ENCODE data around the gene PGLYRP2.

PGLYRP2 gene

DNA sequence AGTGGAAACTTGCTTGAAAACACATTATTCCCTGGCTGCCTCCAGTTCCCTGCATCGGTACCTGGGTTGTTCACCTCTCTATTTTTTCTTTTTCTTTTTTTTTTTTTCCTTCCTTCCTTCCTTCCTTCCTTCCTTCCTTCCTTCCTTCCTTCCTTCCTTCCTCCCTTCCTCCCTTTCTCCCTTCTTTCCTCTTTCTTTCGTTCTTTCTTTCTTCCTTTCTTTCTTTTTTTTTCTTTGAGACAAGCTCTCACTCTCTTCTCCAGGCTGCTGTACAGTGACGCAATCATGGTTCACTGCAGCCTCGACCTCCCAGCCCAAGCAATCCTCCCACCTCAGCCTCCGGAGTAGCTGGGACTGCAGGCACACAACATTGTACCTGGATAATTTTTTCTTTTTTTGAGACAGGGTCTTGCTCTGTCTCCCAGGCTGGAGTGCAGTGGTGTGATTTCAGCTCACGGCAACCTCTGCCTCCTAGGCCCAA is 11.5 kb downstream of the PGLYRP2 start:
- DNase-seq, result no peak
- H3K9me3 Mint-ChIP-seq, result peaks cover 31% of the 10 kb centered on the region
- H3K36me3 Mint-ChIP-seq (ENCODE audit: low read depth), result no peaks in the 10 kb centered on the region
- H3K27ac Mint-ChIP-seq, result no peak overlapping the region
- TF ChIP-seq, protein P1, sequence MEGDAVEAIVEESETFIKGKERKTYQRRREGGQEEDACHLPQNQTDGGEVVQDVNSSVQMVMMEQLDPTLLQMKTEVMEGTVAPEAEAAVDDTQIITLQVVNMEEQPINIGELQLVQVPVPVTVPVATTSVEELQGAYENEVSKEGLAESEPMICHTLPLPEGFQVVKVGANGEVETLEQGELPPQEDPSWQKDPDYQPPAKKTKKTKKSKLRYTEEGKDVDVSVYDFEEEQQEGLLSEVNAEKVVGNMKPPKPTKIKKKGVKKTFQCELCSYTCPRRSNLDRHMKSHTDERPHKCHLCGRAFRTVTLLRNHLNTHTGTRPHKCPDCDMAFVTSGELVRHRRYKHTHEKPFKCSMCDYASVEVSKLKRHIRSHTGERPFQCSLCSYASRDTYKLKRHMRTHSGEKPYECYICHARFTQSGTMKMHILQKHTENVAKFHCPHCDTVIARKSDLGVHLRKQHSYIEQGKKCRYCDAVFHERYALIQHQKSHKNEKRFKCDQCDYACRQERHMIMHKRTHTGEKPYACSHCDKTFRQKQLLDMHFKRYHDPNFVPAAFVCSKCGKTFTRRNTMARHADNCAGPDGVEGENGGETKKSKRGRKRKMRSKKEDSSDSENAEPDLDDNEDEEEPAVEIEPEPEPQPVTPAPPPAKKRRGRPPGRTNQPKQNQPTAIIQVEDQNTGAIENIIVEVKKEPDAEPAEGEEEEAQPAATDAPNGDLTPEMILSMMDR (IDR thresholded peaks at IDR 0.05), result no peak
- peaks cover 93% of the 10 kb centered on the region for H3K27me3 Mint-ChIP-seq (ENCODE audit: low read depth, poor library complexity)
- no peaks in the 10 kb centered on the region for H3K4me1 Mint-ChIP-seq
- H3K4me3 Mint-ChIP-seq, result no peak overlapping the region

DNA sequence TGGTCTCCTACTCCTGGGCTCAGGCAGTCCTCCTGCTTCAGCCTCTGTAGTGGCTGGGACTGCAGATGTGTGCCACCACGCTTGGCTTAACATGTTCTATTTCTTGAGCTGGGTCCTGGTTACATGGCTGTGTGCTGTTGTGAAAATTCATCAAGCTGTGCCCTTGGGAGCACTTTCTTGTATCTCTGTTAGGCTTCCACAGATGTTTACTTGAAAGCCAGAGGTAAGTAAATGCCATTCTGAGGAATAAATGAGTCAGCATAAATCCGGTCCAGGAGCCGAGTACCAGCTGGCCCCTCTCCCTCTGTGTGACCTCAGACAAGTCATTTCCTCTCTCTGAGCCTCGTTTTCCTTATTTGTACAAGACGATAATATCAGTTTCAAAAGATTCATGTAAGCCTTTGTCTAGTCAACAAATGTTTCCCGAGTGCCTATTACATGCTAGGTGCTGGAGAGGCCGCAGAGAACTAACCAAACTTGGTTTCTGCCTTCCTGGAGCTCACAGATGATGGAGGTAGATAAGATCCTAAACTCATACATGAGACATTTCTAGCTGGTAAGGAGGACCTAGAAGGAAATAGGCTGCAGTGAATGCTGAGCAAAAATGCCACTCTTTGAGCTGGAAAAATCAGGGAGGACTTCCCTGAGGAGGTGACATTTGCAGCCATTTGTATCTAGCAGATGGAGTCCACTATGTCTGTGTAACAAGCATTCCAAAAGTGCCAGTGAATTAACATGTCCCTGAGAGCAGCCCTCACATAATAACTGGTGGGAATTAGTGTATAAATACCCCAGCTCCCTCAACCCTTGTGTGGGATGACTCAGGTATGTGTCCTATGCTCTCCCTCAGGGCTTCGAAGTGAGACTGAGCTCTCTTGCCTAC is 12.2 kb downstream of the PGLYRP2 start:
- DNase-seq, result no peak
- H3K27me3 Mint-ChIP-seq (ENCODE audit: low read depth, poor library complexity), result peaks cover 93% of the 10 kb centered on the region
- H3K4me3 Mint-ChIP-seq, result no peak overlapping the region
- TF ChIP-seq, protein P1 (IDR thresholded peaks at IDR 0.05), result no peak
- H3K9me3 Mint-ChIP-seq, result peaks cover 27% of the 10 kb centered on the region
- H3K4me1 Mint-ChIP-seq, result no peaks in the 10 kb centered on the region
- H3K27ac Mint-ChIP-seq, result no peak overlapping the region
- H3K36me3 Mint-ChIP-seq (ENCODE audit: low read depth), result no peaks in the 10 kb centered on the region

DNA sequence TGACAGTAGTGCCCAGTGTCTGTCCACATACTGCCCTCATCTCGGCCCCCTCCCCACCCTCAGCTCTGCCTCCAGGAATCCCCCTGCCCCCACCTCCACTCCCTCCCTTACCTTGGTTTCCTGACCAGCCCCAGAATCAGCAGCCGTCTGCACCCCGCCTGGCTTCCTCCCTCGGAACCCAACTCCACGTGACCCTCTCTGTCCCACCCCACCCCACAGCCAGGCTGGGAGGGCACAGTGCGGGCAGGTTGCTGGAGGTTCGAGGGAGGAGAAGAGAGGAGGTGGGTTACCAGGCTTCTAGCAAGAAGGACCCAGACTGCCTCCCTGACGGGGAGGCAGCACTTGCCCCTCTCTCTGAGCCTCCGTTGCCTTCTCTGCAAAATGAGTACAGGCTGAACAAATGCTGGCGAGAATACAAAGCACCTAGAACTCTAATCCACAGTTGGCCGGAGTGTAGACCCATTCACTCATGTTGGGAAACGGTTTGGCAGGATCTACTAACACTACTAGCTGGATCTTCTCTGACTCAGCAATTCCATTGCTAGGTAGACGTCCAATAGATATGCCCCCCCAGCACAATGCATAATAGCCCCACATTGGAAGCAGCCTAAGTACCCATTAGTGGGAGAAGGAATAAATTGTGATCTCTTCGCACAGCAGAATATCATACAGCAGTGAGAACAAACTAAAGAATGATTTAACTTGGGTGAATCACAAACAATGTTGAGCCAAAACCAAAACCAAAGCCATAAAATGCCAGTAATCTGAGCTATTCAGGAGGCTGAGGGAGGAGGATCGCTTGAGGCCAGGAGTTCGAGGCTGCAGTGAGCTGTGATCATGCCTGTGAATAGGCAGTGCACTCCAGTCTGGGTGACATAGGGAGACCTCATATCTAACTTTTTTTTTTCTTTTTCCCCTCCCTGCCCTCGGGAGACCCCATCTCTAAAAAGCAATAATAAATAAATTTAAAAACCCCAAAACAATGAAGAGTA is 14.6 kb downstream of the PGLYRP2 start, which contains the start of gene RASAL3:
TSS of gene RASAL3 (minus strand) at position 151 of the 992 bp plus-strand sequence. CDS start 186 bp downstream, outside the sequence.
- TF ChIP-seq, protein P1 (IDR thresholded peaks at IDR 0.05), result no peak
- Mint-ChIP-seq H3K27me3 (ENCODE audit: low read depth, poor library complexity) (peaks cover 93% of the 10 kb centered on the region), H3K27ac (no peak within 1 kb of the TSS), H3K4me1 (no peaks in the 10 kb centered on the region), H3K9me3 (peaks cover 15% of the 10 kb centered on the region), H3K4me3 (no peak within 1 kb of the TSS), H3K36me3 (ENCODE audit: low read depth) (no peaks in the 10 kb centered on the region)
- no peak for DNase-seq

DNA sequence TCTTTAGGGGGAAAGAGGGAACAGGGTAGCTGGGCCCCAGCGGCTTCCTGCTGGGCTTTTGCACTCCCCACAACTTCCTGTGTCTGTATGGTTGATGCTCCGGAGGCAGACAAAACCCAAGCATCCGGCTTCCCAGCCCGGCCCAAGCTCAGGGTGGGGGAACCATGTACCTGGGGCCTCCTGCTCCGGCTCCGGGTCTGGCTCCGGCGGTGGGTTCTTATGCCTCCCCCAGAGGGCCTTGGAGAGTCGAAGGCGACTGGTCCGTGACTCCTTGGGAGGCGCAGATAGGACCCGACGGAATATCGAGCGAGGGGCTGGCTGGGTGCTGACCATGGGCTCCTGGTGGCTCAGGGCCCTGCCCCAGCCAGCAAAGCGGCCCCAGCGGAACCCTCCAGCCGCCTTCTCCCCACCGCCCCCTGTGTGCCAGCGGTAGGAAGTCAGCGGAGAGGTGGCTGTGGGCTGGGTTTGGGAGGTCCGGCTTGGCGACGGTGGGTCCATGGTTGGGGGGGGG is 15.4 kb downstream of the PGLYRP2 start:
- peaks cover 93% of the 10 kb centered on the region for H3K27me3 Mint-ChIP-seq (ENCODE audit: low read depth, poor library complexity)
- peaks cover 10% of the 10 kb centered on the region for H3K9me3 Mint-ChIP-seq
- H3K4me3 Mint-ChIP-seq, result no peak overlapping the region
- no peaks in the 10 kb centered on the region for H3K4me1 Mint-ChIP-seq
- DNase-seq, result no peak
- no peak overlapping the region for H3K27ac Mint-ChIP-seq
- H3K36me3 Mint-ChIP-seq (ENCODE audit: low read depth), result no peaks in the 10 kb centered on the region
- TF ChIP-seq, protein P1 (IDR thresholded peaks at IDR 0.05), result no peak

DNA sequence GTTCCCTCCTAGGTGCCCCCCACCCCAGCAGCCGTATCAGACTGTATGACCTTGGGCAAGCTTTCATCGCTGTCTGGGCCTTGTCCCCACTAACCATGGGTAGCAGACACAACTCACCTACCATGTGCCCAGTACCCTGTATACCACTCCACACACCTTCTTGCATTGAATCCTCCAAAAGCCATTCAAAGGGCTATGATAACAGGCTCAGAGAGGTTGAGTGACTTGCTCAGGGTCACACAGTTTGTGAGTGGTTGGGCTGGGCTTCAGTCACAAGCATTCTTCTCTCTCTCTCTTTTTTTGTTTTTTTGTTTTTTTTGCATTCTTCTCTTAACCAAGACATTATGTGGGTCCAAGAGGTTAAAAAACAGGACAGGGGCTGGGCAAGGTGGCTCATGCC is 17.6 kb downstream of the PGLYRP2 start:
- no peaks in the 10 kb centered on the region for H3K36me3 Mint-ChIP-seq (ENCODE audit: low read depth)
- H3K4me3 Mint-ChIP-seq, result no peak overlapping the region
- H3K9me3 Mint-ChIP-seq, result peaks cover 3% of the 10 kb centered on the region
- no peak for DNase-seq
- H3K27me3 Mint-ChIP-seq (ENCODE audit: low read depth, poor library complexity), result peaks cover 90% of the 10 kb centered on the region
- no peaks in the 10 kb centered on the region for H3K4me1 Mint-ChIP-seq
- TF ChIP-seq, protein P1 (IDR thresholded peaks at IDR 0.05), result no peak
- no peak overlapping the region for H3K27ac Mint-ChIP-seq
